Uterus (tissue), 4 donors: ENCODE measurements around the gene MADD. TPM values are rescaled to one million over a fixed set of nuclear protein-coding genes. Genes with fewer than 3 reads are reported as not detected.

Experiments used
- DNase-seq, 2 donors: peaks; one replicate each; pipeline ENCODE4 v3.0.0-alpha.2; 2019 to 2020
- H3K27ac ChIP-seq, 2 donors: fragments of 200-600 bp; sonication (generic); 1 replicate in 1 of 2; 2 replicates in 1 of 2; pipeline ENCODE4 v1.5.1; 2016 to 2018
- H3K27me3 ChIP-seq, 2 donors: fragments of 200-600 bp; sonication (generic); one replicate each; pipeline ENCODE4 v1.5.1; 2018 to 2019; ENCODE audit warnings: control low read depth in 1 of 2
- H3K36me3 ChIP-seq, 2 donors: fragments of 200-600 bp; sonication (generic); one replicate each; pipeline ENCODE4 v1.5.1; 2019; ENCODE audit warnings: control low read depth in 1 of 2
- H3K4me1 ChIP-seq, 2 donors: fragments of 200-600 bp; sonication (generic); one replicate each; pipeline ENCODE4 v1.5.1; 2018 to 2019; ENCODE audit warnings: control low read depth in 1 of 2
- H3K4me3 ChIP-seq, 2 donors: fragments of 200-600 bp; sonication (generic); 1 replicate in 1 of 2; 2 replicates in 1 of 2; pipeline ENCODE4 v1.5.1; 2018 to 2019; ENCODE audit warnings: mild to moderate bottlenecking in 1 of 2
- H3K9me3 ChIP-seq, 2 donors: fragments of 200-600 bp; sonication (generic); one replicate each; pipeline ENCODE4 v1.5.1; 2019; ENCODE audit warnings: control low read depth in 1 of 2
- POLR2A ChIP-seq, 2 donors: fragments of 450-650 bp; IDR thresholded peaks; one replicate each; pipeline ENCODE4 v1.6.1; 2016; ENCODE audit warnings: antibody characterized with exemption in 2 of 2, mild to moderate bottlenecking in 1 of 2, moderate library complexity in 1 of 2
- intact Hi-C: fragments of 100-400 bp; cut with DNase I; formaldehyde crosslinking; loops from one replicate; pipeline ENCODE4 v1.15.1; 2023; ENCODE audit warnings: low total_unique reads
- total RNA-seq, 4 donors: library from RNA; depleted of rRNA in 3 of 4; stranded (reverse); fragments of >200 nt in 3 of 4; gene quantifications; one replicate each; pipeline versions ENCODE4 v1.1.0 to v1.2.4, GENCODE V29; 2014 to 2023
- TF ChIP-seq, protein P1 (sequence below), 4 experiments: fragments of 200-600 bp in 2 of 4; fragments of 450-650 bp in 2 of 4; sonication (generic) in 2 of 4; IDR thresholded peaks; one replicate each; pipeline ENCODE4 v1.5.1; 2016 to 2019; ENCODE audit warnings: antibody characterized with exemption in 4 of 4, mild to moderate bottlenecking in 2 of 4, moderate library complexity in 1 of 4
- donor health status: DM: yes; HTN: yes; CAD: no.

The MADD gene
- total RNA-seq, 4 donors from 2014 or later = 26.8 to 234 (median 47.2) TPM

DNA sequence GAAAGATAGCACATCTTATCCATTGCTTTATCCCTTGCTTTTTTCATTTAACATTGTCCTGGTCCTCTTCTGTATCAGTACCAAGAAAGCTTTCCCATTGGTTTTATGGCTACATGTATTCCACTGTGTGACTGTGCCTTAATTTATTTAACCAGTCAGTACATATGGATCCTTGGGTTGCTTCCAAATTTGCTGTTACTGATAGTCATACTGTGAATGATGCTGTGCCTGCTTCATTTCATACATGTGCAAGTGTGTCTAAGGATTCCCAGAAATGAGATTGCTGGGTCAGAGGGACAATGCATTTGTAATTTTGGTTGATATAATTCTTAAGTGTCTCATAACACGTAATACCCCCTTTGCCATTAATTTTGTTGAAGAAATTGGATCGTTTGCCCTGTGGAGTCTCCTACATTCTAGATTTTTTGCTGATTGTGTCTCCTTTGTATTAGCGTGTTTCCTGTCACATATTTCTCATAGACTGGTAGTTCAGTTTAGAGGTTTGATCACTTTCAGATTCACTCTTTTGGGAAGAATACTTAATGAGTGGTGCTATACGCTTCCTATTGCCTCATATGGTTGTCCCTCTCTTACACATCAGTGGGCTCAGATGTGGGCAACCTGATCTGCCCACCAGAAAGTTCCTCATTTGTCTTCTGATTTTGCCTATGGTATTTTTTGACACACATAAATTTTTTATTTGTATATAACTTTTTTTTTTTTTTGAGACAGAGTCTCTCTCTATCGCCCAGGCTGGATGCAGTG is 47.3 kb downstream of the MADD start:
- H3K4me3 ChIP-seq = no peak overlapping the region
- TF ChIP-seq, protein P1, sequence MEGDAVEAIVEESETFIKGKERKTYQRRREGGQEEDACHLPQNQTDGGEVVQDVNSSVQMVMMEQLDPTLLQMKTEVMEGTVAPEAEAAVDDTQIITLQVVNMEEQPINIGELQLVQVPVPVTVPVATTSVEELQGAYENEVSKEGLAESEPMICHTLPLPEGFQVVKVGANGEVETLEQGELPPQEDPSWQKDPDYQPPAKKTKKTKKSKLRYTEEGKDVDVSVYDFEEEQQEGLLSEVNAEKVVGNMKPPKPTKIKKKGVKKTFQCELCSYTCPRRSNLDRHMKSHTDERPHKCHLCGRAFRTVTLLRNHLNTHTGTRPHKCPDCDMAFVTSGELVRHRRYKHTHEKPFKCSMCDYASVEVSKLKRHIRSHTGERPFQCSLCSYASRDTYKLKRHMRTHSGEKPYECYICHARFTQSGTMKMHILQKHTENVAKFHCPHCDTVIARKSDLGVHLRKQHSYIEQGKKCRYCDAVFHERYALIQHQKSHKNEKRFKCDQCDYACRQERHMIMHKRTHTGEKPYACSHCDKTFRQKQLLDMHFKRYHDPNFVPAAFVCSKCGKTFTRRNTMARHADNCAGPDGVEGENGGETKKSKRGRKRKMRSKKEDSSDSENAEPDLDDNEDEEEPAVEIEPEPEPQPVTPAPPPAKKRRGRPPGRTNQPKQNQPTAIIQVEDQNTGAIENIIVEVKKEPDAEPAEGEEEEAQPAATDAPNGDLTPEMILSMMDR (IDR thresholded peaks at IDR 0.05) = no peak
- TF ChIP-seq POLR2A (IDR thresholded peaks at IDR 0.05) = no peak
- H3K27ac ChIP-seq = no peak overlapping the region
- no peaks in the 10 kb centered on the region for H3K27me3 ChIP-seq
- H3K9me3 ChIP-seq = no peaks in the 10 kb centered on the region
- no peaks in the 10 kb centered on the region for H3K4me1 ChIP-seq
- no peak for DNase-seq
- no peaks in the 10 kb centered on the region for H3K36me3 ChIP-seq
- intact Hi-C loops = no loop called here

DNA sequence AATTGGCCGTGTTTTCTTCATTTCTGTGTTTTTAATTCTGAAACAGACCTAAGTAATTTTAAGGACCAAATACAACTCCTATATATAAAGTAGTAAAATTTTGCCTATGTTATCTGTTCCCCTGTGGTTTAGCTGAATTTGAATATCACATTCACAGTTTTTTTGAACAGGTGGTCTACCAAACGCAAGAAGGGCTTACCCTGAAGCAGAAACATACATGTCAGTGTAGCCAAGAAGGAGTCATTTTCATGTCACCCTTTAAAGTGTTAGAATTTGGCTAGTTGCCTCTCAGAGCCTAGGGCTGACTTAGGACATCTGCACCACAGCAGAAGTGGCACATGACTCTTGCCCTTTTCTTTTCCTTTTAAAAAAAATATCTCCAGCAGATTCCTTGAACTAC is 48.2 kb downstream of the MADD start:
- DNase-seq = no peak
- intact Hi-C loops = no loop called here
- Histone ChIP-seq H3K4me1 (no peaks in the 10 kb centered on the region), H3K36me3 (no peaks in the 10 kb centered on the region), H3K27ac (no peak overlapping the region), H3K27me3 (no peaks in the 10 kb centered on the region), H3K9me3 (no peaks in the 10 kb centered on the region), H3K4me3 (no peak overlapping the region)
- TF ChIP-seq, protein P1 (IDR thresholded peaks at IDR 0.05) = no peak
- TF ChIP-seq POLR2A (IDR thresholded peaks at IDR 0.05) = no peak

DNA sequence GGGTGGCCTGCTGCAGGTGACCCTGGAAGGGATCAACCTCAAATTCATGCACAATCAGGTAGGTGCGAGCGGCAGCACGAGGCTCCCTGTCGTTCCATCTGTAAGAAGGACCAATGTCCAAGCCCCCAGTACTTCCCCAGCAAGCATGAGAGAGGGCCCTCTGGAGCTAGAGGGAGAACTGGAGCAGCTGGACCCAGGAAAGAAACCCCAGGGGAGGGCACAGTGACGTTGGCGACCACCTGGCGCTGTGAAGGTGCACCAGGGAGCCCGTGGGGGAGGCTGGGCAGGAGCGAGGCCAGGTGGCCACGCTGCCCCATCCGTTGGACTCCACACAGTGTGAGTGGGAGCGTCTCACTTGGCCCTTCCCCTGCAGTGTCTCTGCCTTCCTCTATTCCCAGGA is 54.6 kb downstream of the MADD start:
- intact Hi-C loops = no loop called here
- Histone ChIP-seq H3K27ac (no peak overlapping the region), H3K36me3 (no peaks in the 10 kb centered on the region), H3K4me1 (no peaks in the 10 kb centered on the region), H3K9me3 (no peaks in the 10 kb centered on the region), H3K4me3 (no peak overlapping the region), H3K27me3 (no peaks in the 10 kb centered on the region)
- DNase-seq = no peak
- TF ChIP-seq, protein P1 (IDR thresholded peaks at IDR 0.05) = no peak
- TF ChIP-seq POLR2A (IDR thresholded peaks at IDR 0.05) = no peak

GRCh38 chr11:47325271-47326041 is 55.5 kb downstream of the MADD start:
- H3K4me1 ChIP-seq = no peaks in the 10 kb centered on the region
- no peak for DNase-seq
- no peaks in the 10 kb centered on the region for H3K36me3 ChIP-seq
- no peak overlapping the region for H3K4me3 ChIP-seq
- TF ChIP-seq POLR2A (IDR thresholded peaks at IDR 0.05) = no peak
- TF ChIP-seq, protein P1 (IDR thresholded peaks at IDR 0.05) = no peak
- H3K9me3 ChIP-seq = no peaks in the 10 kb centered on the region
- no peak overlapping the region for H3K27ac ChIP-seq
- intact Hi-C loops = no loop called here
- H3K27me3 ChIP-seq = no peaks in the 10 kb centered on the region

DNA sequence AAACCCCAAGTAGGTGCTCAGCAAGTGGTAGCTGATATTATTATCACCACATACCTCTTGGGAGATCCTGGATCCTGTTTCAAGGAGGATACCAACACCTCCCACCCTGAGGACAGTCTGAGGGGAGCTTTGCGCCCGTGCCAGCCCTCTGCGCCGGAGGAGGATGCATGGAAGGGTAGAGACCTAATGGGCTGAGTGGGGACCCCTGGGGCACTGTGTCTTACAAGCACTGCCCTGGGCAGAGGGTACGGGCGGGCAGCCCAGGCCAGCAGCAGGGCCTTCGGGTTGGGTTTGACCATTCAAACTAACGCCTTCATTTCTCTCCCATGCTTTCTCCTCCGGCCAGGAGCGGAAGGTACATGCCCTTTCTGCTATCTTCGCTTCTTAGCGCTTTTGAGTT is 56.3 kb downstream of the MADD start:
- DNase-seq = no peak
- H3K4me3 ChIP-seq = no peak overlapping the region
- no peaks in the 10 kb centered on the region for H3K36me3 ChIP-seq
- no peak overlapping the region for H3K27ac ChIP-seq
- H3K9me3 ChIP-seq = no peaks in the 10 kb centered on the region
- H3K4me1 ChIP-seq = no peaks in the 10 kb centered on the region
- intact Hi-C loops = no loop called here
- TF ChIP-seq, protein P1 (IDR thresholded peaks at IDR 0.05) = no peak
- no peak for TF ChIP-seq POLR2A (IDR thresholded peaks at IDR 0.05)
- no peaks in the 10 kb centered on the region for H3K27me3 ChIP-seq
